GM23338 (cell line): ENCODE measurements around the gene NHSL1. TPM values are rescaled to one million over a fixed set of nuclear protein-coding genes. Genes with fewer than 3 reads are reported as not detected.

Source experiments
- ATAC-seq: fragments of 200-7000 bp; cut with Tn5 transposase; 3 replicates; pipeline ENCODE4 v1.9.1; 2020
- DNase-seq: peaks from one replicate; pipeline ENCODE4 v3.0.0-alpha.2; 2015; ENCODE audit warnings: low spot score
- H2AFZ ChIP-seq: fragments of 200-600 bp; sonication (generic); 2 replicates; pipeline ENCODE4 v1.8.0; 2016; ENCODE audit warnings: antibody characterized with exemption, mild to moderate bottlenecking, moderate library complexity
- H3F3A ChIP-seq: fragments of 200-600 bp; sonication (generic); replicated peaks from 2 replicates; pipeline ENCODE4 v1.8.0; 2017; ENCODE audit warnings: antibody characterized with exemption, mixed run types, low read depth
- H3K27ac ChIP-seq: fragments of 200-600 bp; sonication (generic); 2 replicates; pipeline ENCODE4 v1.6.1; 2016; ENCODE audit warnings: low read depth
- H3K27me3 ChIP-seq: fragments of 200-600 bp; sonication (generic); 2 replicates; pipeline ENCODE4 v1.8.0; 2016; ENCODE audit warnings: mild to moderate bottlenecking, mixed run types, moderate library complexity; ENCODE audit not compliant: insufficient read depth
- H3K36me3 ChIP-seq: fragments of 200-600 bp; sonication (generic); 2 replicates; pipeline ENCODE4 v1.8.0; 2016; ENCODE audit warnings: mild to moderate bottlenecking; ENCODE audit not compliant: insufficient read depth
- H3K4me1 ChIP-seq: fragments of 200-600 bp; sonication (generic); 2 replicates; pipeline ENCODE4 v1.8.0; 2016; ENCODE audit warnings: mild to moderate bottlenecking, moderate library complexity; ENCODE audit not compliant: insufficient read depth
- H3K4me2 ChIP-seq: fragments of 200-600 bp; sonication (generic); 2 replicates; pipeline ENCODE4 v1.7.1; 2017; ENCODE audit warnings: mixed run types
- H3K4me3 ChIP-seq: fragments of 200-600 bp; sonication (generic); 2 replicates; pipeline ENCODE4 v1.6.1; 2016; ENCODE audit warnings: mixed run types
- H3K79me2 ChIP-seq: fragments of 200-600 bp; sonication (generic); replicated peaks from 2 replicates; pipeline ENCODE4 v1.8.0; 2017; ENCODE audit warnings: mild to moderate bottlenecking; ENCODE audit not compliant: insufficient read depth
- H3K9me2 ChIP-seq: fragments of 200-600 bp; sonication (generic); 2 replicates; pipeline ENCODE4 v1.8.0; 2017; ENCODE audit not compliant: insufficient read depth
- H4K20me1 ChIP-seq: fragments of 200-600 bp; sonication (generic); replicated peaks from 2 replicates; pipeline ENCODE4 v1.8.0; 2017; ENCODE audit warnings: mild to moderate bottlenecking; ENCODE audit not compliant: insufficient read depth
- H3K27ac Mint-ChIP-seq: 2 replicates; pipeline ENCODE4 v1.8.0; 2020; ENCODE audit warnings: inconsistent platforms, mild to moderate bottlenecking, moderate library complexity, mixed read lengths
- H3K27me3 Mint-ChIP-seq: 3 replicates; pipeline ENCODE4 v1.8.0; 2022; ENCODE audit warnings: low read depth, mild to moderate bottlenecking, moderate library complexity, mixed read lengths, inconsistent platforms; ENCODE audit not compliant: insufficient read depth, poor library complexity
- H3K36me3 Mint-ChIP-seq: 3 replicates; pipeline ENCODE4 v1.8.0; 2021; ENCODE audit warnings: low read depth, mild to moderate bottlenecking, inconsistent platforms, moderate library complexity, mixed read lengths
- H3K4me1 Mint-ChIP-seq: 3 replicates; pipeline ENCODE4 v1.8.0; 2020; ENCODE audit warnings: mild to moderate bottlenecking, inconsistent platforms, mixed read lengths
- H3K4me3 Mint-ChIP-seq: 3 replicates; pipeline ENCODE4 v1.8.0; 2021; ENCODE audit warnings: moderate library complexity, mild to moderate bottlenecking, inconsistent platforms, mixed read lengths
- H3K9me3 Mint-ChIP-seq: 3 replicates; pipeline ENCODE4 v1.8.0; 2020; ENCODE audit warnings: moderate library complexity, mild to moderate bottlenecking, inconsistent platforms, mixed read lengths
- CREB1 ChIP-seq: fragments of 250-450 bp; sonication (Bioruptor Pico); IDR thresholded peaks from 2 replicates; pipeline ENCODE4 v1.5.0; 2020; ENCODE audit warnings: low read depth, mild to moderate bottlenecking, moderate library complexity
- EZH2 ChIP-seq: fragments of 200-600 bp; sonication (generic); IDR thresholded peaks from one replicate; pipeline ENCODE4 v1.8.0; 2017; ENCODE audit warnings: antibody characterized with exemption, mild to moderate bottlenecking, low read depth; ENCODE audit not compliant: unreplicated experiment
- JUNB ChIP-seq: IDR thresholded peaks from one replicate; pipeline ENCODE4 v1.6.1; 2016; ENCODE audit warnings: antibody characterized with exemption; ENCODE audit not compliant: unreplicated experiment
- NANOG ChIP-seq: IDR thresholded peaks from 2 replicates; pipeline ENCODE4 v1.6.1; 2016; ENCODE audit warnings: antibody characterized with exemption, borderline replicate concordance
- POLR2AphosphoS5 ChIP-seq: IDR thresholded peaks from 2 replicates; pipeline ENCODE4 v1.6.1; 2016; ENCODE audit warnings: antibody characterized with exemption, low read depth
- STAT1 ChIP-seq: IDR thresholded peaks from one replicate; pipeline ENCODE4 v1.6.1; 2016; ENCODE audit warnings: antibody characterized with exemption; ENCODE audit not compliant: unreplicated experiment
- ZNF114 ChIP-seq: fragments of 250-450 bp; sonication (Bioruptor Pico); IDR thresholded peaks from 2 replicates; pipeline ENCODE4 v1.5.0; 2020; ENCODE audit warnings: mild to moderate bottlenecking, moderate library complexity
- ZNF331 ChIP-seq: fragments of 250-450 bp; sonication (Bioruptor Pico); IDR thresholded peaks from 2 replicates; pipeline ENCODE4 v1.5.0; 2020; ENCODE audit warnings: low read depth, mild to moderate bottlenecking, moderate library complexity
- polyA plus RNA-seq: library from polyadenylated mRNA; unstranded; fragments of >200 nt; fragmentation: Nextera tagmentation; extraction: Ambion mirVana; gene quantifications from 2 replicates; pipeline ENCODE4 v1.2.1, GENCODE V29; 2016
- total RNA-seq: library from RNA; depleted of rRNA; stranded (reverse); fragments of >200 nt; shearing (Covaris generic); gene quantifications from 2 replicates; pipeline ENCODE4 v1.2.3, GENCODE V29; 2014
- TF ChIP-seq, protein P1 (sequence below): IDR thresholded peaks from one replicate; pipeline ENCODE4 v1.6.1; 2018; ENCODE audit warnings: antibody characterized with exemption; ENCODE audit not compliant: unreplicated experiment
- TF ChIP-seq, protein P2 (sequence below): IDR thresholded peaks from 2 replicates; pipeline ENCODE4 v1.6.1; 2016; ENCODE audit warnings: antibody characterized with exemption

NHSL1 gene
- total and polyA plus RNA-seq, 2 experiments from 2014 or later = 11.2 to 24.5 TPM

DNA sequence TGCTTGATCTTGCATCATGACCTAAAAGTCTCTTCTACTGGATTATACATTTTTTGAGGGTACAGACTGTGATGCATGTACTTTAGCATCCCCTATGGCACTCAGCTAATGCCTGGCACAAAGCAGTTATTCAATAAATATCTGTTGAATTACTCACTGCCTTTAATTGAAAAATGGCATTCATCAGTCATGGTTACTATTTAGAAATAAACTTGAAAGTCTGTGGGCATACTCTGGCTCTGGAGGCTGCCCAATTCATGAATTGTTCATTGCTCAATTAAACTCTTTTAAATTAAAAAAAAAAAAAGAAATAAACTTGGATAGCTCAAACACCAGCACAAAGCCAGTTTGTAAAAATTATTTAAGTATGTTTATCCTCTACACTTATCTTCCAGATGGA lies 55.3 kb downstream of the NHSL1 start (continued):
- TF ChIP-seq POLR2AphosphoS5 (no peak), CREB1 (CRISPR knock-in tag) (no peak), STAT1 (no peak)

DNA sequence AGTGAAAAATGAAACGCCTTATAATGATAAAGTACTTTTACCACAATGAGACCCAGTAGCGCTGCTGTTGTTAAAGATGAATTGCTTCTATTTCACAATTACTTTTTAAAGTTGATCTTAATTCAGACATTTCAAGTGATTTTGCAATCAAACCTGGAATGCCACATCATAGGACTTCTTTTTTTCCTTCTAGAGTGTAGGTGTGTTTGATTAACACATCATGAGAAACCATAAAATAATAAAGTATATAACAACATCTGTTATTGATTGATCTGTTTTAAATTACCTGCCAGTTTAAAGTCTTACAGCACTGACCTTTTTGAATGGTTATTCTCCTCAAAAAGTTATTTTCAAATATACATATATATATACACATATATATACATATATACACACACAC lies 56.6 kb downstream of the NHSL1 start:
- H4K20me1 ChIP-seq = no peaks in the 10 kb centered on the region
- TF ChIP-seq ZNF114 (CRISPR knock-in tag) (no peak), ZNF331 (CRISPR knock-in tag) (no peak), CREB1 (CRISPR knock-in tag) (no peak), JUNB (no peak), NANOG (no peak)
- TF ChIP-seq, protein P1, sequence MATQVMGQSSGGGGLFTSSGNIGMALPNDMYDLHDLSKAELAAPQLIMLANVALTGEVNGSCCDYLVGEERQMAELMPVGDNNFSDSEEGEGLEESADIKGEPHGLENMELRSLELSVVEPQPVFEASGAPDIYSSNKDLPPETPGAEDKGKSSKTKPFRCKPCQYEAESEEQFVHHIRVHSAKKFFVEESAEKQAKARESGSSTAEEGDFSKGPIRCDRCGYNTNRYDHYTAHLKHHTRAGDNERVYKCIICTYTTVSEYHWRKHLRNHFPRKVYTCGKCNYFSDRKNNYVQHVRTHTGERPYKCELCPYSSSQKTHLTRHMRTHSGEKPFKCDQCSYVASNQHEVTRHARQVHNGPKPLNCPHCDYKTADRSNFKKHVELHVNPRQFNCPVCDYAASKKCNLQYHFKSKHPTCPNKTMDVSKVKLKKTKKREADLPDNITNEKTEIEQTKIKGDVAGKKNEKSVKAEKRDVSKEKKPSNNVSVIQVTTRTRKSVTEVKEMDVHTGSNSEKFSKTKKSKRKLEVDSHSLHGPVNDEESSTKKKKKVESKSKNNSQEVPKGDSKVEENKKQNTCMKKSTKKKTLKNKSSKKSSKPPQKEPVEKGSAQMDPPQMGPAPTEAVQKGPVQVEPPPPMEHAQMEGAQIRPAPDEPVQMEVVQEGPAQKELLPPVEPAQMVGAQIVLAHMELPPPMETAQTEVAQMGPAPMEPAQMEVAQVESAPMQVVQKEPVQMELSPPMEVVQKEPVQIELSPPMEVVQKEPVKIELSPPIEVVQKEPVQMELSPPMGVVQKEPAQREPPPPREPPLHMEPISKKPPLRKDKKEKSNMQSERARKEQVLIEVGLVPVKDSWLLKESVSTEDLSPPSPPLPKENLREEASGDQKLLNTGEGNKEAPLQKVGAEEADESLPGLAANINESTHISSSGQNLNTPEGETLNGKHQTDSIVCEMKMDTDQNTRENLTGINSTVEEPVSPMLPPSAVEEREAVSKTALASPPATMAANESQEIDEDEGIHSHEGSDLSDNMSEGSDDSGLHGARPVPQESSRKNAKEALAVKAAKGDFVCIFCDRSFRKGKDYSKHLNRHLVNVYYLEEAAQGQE = no peak
- TF ChIP-seq, protein P2, sequence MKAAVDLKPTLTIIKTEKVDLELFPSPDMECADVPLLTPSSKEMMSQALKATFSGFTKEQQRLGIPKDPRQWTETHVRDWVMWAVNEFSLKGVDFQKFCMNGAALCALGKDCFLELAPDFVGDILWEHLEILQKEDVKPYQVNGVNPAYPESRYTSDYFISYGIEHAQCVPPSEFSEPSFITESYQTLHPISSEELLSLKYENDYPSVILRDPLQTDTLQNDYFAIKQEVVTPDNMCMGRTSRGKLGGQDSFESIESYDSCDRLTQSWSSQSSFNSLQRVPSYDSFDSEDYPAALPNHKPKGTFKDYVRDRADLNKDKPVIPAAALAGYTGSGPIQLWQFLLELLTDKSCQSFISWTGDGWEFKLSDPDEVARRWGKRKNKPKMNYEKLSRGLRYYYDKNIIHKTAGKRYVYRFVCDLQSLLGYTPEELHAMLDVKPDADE = no peak
- no peaks in the 10 kb centered on the region for H3K4me1 ChIP-seq
- ATAC-seq (no peak), DNase-seq (no peak)
- H3K4me3 ChIP-seq = no peak overlapping the region
- no peak overlapping the region for H2AFZ ChIP-seq
- no peaks in the 10 kb centered on the region for H3K27me3 ChIP-seq
- Mint-ChIP-seq H3K27me3 (no peaks in the 10 kb centered on the region), H3K9me3 (no peaks in the 10 kb centered on the region), H3K4me1 (no peaks in the 10 kb centered on the region), H3K4me3 (no peak overlapping the region), H3K36me3 (peaks cover 6% of the 10 kb centered on the region; the same call in 1 of the 3 replicates), H3K27ac (no peak overlapping the region)
- H3K36me3 ChIP-seq = peaks cover 5% of the 10 kb centered on the region; the same call in 1 of the 2 replicates
- no peak overlapping the region for H3K27ac ChIP-seq
- H3K4me2 ChIP-seq = no peak overlapping the region
- no peaks in the 10 kb centered on the region for H3K9me2 ChIP-seq
- H3F3A ChIP-seq = no peaks in the 10 kb centered on the region
- H3K79me2 ChIP-seq = no peaks in the 10 kb centered on the region

DNA sequence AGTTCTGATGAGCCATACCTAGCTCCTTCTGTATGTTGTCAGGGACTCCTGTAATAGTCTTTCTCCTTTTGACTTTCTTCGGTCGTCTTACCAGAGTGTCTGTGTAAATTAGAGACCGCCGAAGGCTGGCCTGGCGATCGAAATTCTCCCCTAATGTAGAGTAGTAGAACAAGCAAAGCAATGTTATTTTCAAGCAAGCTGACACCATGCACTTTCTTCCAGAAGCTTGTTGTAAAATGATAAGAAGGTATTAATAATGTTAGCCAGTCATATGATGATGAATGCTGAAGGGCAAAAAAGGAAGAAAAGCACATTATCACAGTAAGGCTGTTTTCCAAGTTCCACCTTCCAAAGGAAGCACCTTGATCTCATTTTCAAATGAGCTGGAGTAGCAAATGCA lies 57.3 kb downstream of the NHSL1 start:
- Mint-ChIP-seq H3K36me3 (peaks cover 9% of the 10 kb centered on the region; the same call in 2 of the 3 replicates), H3K4me1 (no peaks in the 10 kb centered on the region), H3K27me3 (no peaks in the 10 kb centered on the region), H3K9me3 (no peaks in the 10 kb centered on the region), H3K27ac (no peak overlapping the region), H3K4me3 (no peak overlapping the region)
- H4K20me1 ChIP-seq = no peaks in the 10 kb centered on the region
- ATAC-seq (no peak), DNase-seq (no peak)
- peaks cover 5% of the 10 kb centered on the region; the same call in 1 of the 2 replicates for H3K36me3 ChIP-seq
- no peak for TF ChIP-seq CREB1 (CRISPR knock-in tag)
- no peak for TF ChIP-seq ZNF331 (CRISPR knock-in tag)
- TF ChIP-seq EZH2 = no peak
- no peak overlapping the region for H3K4me2 ChIP-seq
- no peaks in the 10 kb centered on the region for H3K4me1 ChIP-seq
- no peaks in the 10 kb centered on the region for H3K79me2 ChIP-seq
- no peak overlapping the region for H2AFZ ChIP-seq
- H3K9me2 ChIP-seq = no peaks in the 10 kb centered on the region
- no peaks in the 10 kb centered on the region for H3K27me3 ChIP-seq
- H3F3A ChIP-seq = no peaks in the 10 kb centered on the region
- H3K4me3 ChIP-seq = no peak overlapping the region
- H3K27ac ChIP-seq = no peak overlapping the region
